SH-SY5Y (cell line): ENCODE data around the gene INPP5B.

Experiments used
- GATA2 ChIP-seq: IDR thresholded peaks from 2 replicates; pipeline ENCODE4 v1.6.1; 2011; ENCODE audit warnings: mild to moderate bottlenecking, low read depth, low read length
- GATA3 ChIP-seq: IDR thresholded peaks from 2 replicates; pipeline ENCODE4 v1.6.1; 2011; ENCODE audit warnings: low read depth, mild to moderate bottlenecking, low read length, moderate library complexity

- TF ChIP-seq GATA3, result no peak
- no peak for TF ChIP-seq GATA2
Measured at GRCh38 chr1:37948841-37949240, 2.0 kb upstream of the INPP5B start.
